Measurements from ENCODE around the gene ZNF438.

GRCh38 chr10:30985512-30985911, 46.2 kb downstream of the ZNF438 start:
- TF ChIP-seq CTCF (IDR thresholded peaks at IDR 0.05) (no peak), EZH2 (IDR thresholded peaks at IDR 0.05) (no peak), EZH2phosphoT487 (IDR thresholded peaks at IDR 0.05) (no peak)

Measured in neural progenitor cell (in vitro differentiated cells).